ENCODE measurements around the gene SETD5.

- TF ChIP-seq CTCF (conservative IDR thresholded peaks at IDR 0.05; ENCODE audit: low read depth, low read length) = no peak
- TF ChIP-seq POLR2A (IDR thresholded peaks at IDR 0.05; ENCODE audit: low read depth, low read length) = no peak
- no peak for TF ChIP-seq BHLHE40 (IDR thresholded peaks at IDR 0.05; ENCODE audit: low read depth, low read length)
- TF ChIP-seq MAZ (IDR thresholded peaks at IDR 0.05; ENCODE audit: borderline replicate concordance, low read depth, low read length) = no peak
- no peak for TF ChIP-seq MAFK (IDR thresholded peaks at IDR 0.05; ENCODE audit: low read depth, low read length)
Measured at GRCh38 chr3:9387322-9387655, 10.1 kb upstream of the SETD5 start.

Data from IMR-90 (cell line).